PC-3 (cell line): ENCODE data around the gene FBXO2. TPM values are rescaled to one million over a fixed set of nuclear protein-coding genes. Genes with fewer than 3 reads are reported as not detected.

ENCODE experiments used
- ATAC-seq: fragments of 200-7000 bp; cut with Tn5 transposase; 2 replicates; pipeline ENCODE4 v1.9.1; 2020; ENCODE audit warnings: mild to moderate bottlenecking, moderate library complexity
- BruUV-seq: library from RNA; stranded (reverse); fragments of 400-500 nt; replicated peaks from 2 replicates; lab custom pipeline; 2021; lab: Mats Ljungman, UMichigan
- CTCF ChIA-PET: fragments of 300-600 bp; sonication (Branson Sonifier 250); formaldehyde crosslinking; loops from one replicate; lab custom pipeline; 2022; ENCODE audit warnings: antibody characterized with exemption; lab: Charles Lee
- POLR2A ChIA-PET: fragments of 300-600 bp; sonication (Branson Sonifier 250); formaldehyde crosslinking; loops from one replicate; lab custom pipeline; 2022; ENCODE audit warnings: antibody characterized with exemption; ENCODE audit not compliant: unreplicated experiment; lab: Charles Lee
- DNase-seq: peaks from one replicate; pipeline ENCODE4 v3.0.0-alpha.2; 2015
- H2AFZ ChIP-seq: fragments of 300-600 bp; sonication (generic); 2 replicates; pipeline ENCODE4 v1.6.0; 2016; ENCODE audit warnings: antibody characterized with exemption, low read length
- H3F3A ChIP-seq: fragments of 300-600 bp; sonication (generic); one replicate; pipeline ENCODE4 v1.6.0; 2017; ENCODE audit warnings: antibody characterized with exemption, low read length, control low read depth, mild to moderate bottlenecking; ENCODE audit not compliant: unreplicated experiment
- H3K27ac ChIP-seq: fragments of 300-600 bp; sonication (generic); 2 replicates; pipeline ENCODE4 v1.5.1; 2016; ENCODE audit warnings: mild to moderate bottlenecking, low read length
- H3K27me3 ChIP-seq: fragments of 300-600 bp; sonication (generic); 2 replicates; pipeline ENCODE4 v1.6.1; 2016; ENCODE audit warnings: low read length, mixed read lengths
- H3K36me3 ChIP-seq: fragments of 300-600 bp; sonication (generic); 2 replicates; pipeline ENCODE4 v1.6.1; 2016; ENCODE audit warnings: low read depth, mixed run types, low read length, mixed read lengths
- H3K4me1 ChIP-seq: fragments of 300-600 bp; sonication (generic); 2 replicates; pipeline ENCODE4 v1.5.1; 2016; ENCODE audit warnings: low read length; ENCODE audit not compliant: insufficient read depth
- H3K4me2 ChIP-seq: fragments of 300-600 bp; sonication (generic); 2 replicates; pipeline ENCODE4 v1.6.0; 2016; ENCODE audit warnings: low read length
- H3K4me3 ChIP-seq: fragments of 300-600 bp; sonication (generic); 2 replicates; pipeline ENCODE4 v1.5.1; 2016; ENCODE audit warnings: mild to moderate bottlenecking, low read length, mixed read lengths
- H3K79me2 ChIP-seq: fragments of 300-600 bp; sonication (generic); 2 replicates; pipeline ENCODE4 v1.6.1; 2017; ENCODE audit warnings: low read length, mixed read lengths
- H3K9ac ChIP-seq: fragments of 300-600 bp; sonication (generic); 2 replicates; pipeline ENCODE4 v1.6.0; 2016; ENCODE audit warnings: mild to moderate bottlenecking, low read length
- H3K9me2 ChIP-seq: fragments of 300-600 bp; sonication (generic); replicated peaks from 2 replicates; pipeline ENCODE4 v1.6.1; 2016; ENCODE audit warnings: mixed run types, low read length, mixed read lengths
- H3K9me3 ChIP-seq: fragments of 300-600 bp; sonication (generic); 2 replicates; pipeline ENCODE4 v1.6.1; 2016; ENCODE audit warnings: low read length, mixed read lengths
- H4K20me1 ChIP-seq: fragments of 300-600 bp; sonication (generic); 2 replicates; pipeline ENCODE4 v1.6.1; 2016; ENCODE audit warnings: low read length, mixed read lengths
- CTCF ChIP-seq: fragments of 300-600 bp; sonication (generic); conservative IDR thresholded peaks from 2 replicates; pipeline ENCODE4 v1.5.1; 2017; ENCODE audit warnings: antibody characterized with exemption, low read depth, mild to moderate bottlenecking, low read length
- EZH2 ChIP-seq: fragments of 300-600 bp; sonication (generic); IDR thresholded peaks from one replicate; pipeline ENCODE4 v1.6.1; 2017; ENCODE audit warnings: antibody characterized with exemption, mild to moderate bottlenecking, low read length; ENCODE audit not compliant: unreplicated experiment
- EZH2phosphoT487 ChIP-seq: fragments of 300-600 bp; sonication (generic); IDR thresholded peaks from 2 replicates; pipeline ENCODE4 v1.6.1; 2018; ENCODE audit warnings: mild to moderate bottlenecking, antibody characterized with exemption, low read length, borderline replicate concordance
- intact Hi-C: fragments of 100-400 bp; cut with micrococcal nuclease; formaldehyde crosslinking; loops from 2 replicates; pipeline ENCODE4 v1.9.0; 2023
- total RNA-seq: library from RNA; depleted of rRNA; stranded (reverse); fragments of >200 nt; gene quantifications from 2 replicates; pipeline ENCODE4 v1.2.3, GENCODE V29; 2014

The FBXO2 gene
- total RNA-seq, 1 experiment from 2014 or later, result 15.3 TPM

- Histone ChIP-seq H3K4me3 (peak overlapping the region; percentile 92), H3K27ac (no peak overlapping the region), H3K36me3 (no peaks in the 10 kb centered on the region; the same call in 1 of the 2 replicates), H3K27me3 (no peaks in the 10 kb centered on the region), H3K9me2 (no peaks in the 10 kb centered on the region), H3K4me2 (peak overlapping the region; percentile 91), H3K4me1 (peaks cover 4% of the 10 kb centered on the region; the same call in 1 of the 2 replicates), H2AFZ (peak overlapping the region; percentile 95), H3K9ac (peak overlapping the region; percentile 76), H3K9me3 (no peaks in the 10 kb centered on the region), H3K79me2 (no peaks in the 10 kb centered on the region), H3F3A (no peaks in the 10 kb centered on the region), H4K20me1 (no peaks in the 10 kb centered on the region)
- intact Hi-C loops, result no loop called here
- ATAC-seq (peak; percentile 37), DNase-seq (peak; percentile 6)
- ChIA-PET POLR2A (no interaction called here), CTCF (no interaction called here)
- BruUV-seq, result TSS peak; percentile 43
- no peak for TF ChIP-seq CTCF
These were observed 26.2 kb upstream of the FBXO2 start for GRCh38 chr1:11680270-11681070.

- no peaks in the 10 kb centered on the region for H3K9me3 ChIP-seq
- TF ChIP-seq EZH2phosphoT487 (no peak), EZH2 (no peak), CTCF (no peak)
- peaks cover 4% of the 10 kb centered on the region; the same call in 1 of the 2 replicates for H3K4me1 ChIP-seq
- BruUV-seq, result no TSS peak
- H3K36me3 ChIP-seq, result peaks cover 2% of the 10 kb centered on the region; the same call in 1 of the 2 replicates
- ATAC-seq (no peak), DNase-seq (no peak)
- H3K79me2 ChIP-seq, result no peaks in the 10 kb centered on the region
- no peaks in the 10 kb centered on the region for H4K20me1 ChIP-seq
- POLR2A ChIA-PET, result no interaction called here
- CTCF ChIA-PET, result no interaction called here
- H2AFZ ChIP-seq, result no peak overlapping the region
- no peaks in the 10 kb centered on the region for H3K27me3 ChIP-seq
- H3F3A ChIP-seq, result no peaks in the 10 kb centered on the region
- H3K9ac ChIP-seq, result no peak overlapping the region
- H3K4me2 ChIP-seq, result no peak overlapping the region
- no peak overlapping the region for H3K27ac ChIP-seq
- no peaks in the 10 kb centered on the region for H3K9me2 ChIP-seq
- no peak overlapping the region for H3K4me3 ChIP-seq
- intact Hi-C loops, result no loop called here
These were observed 24.2 kb upstream of the FBXO2 start for GRCh38 chr1:11678442-11678841.

GRCh38 chr1:11676386-11677103 lies 22.3 kb upstream of the FBXO2 start:
- peaks cover 2% of the 10 kb centered on the region; the same call in 1 of the 2 replicates for H3K36me3 ChIP-seq
- ChIA-PET CTCF (no interaction called here), POLR2A (no interaction called here)
- H3K9me2 ChIP-seq, result no peaks in the 10 kb centered on the region
- no peaks in the 10 kb centered on the region for H3K27me3 ChIP-seq
- BruUV-seq, result no TSS peak
- DNase-seq, result no peak
- ATAC-seq, result no peak
- no peaks in the 10 kb centered on the region for H3K9me3 ChIP-seq
- H2AFZ ChIP-seq, result no peak overlapping the region
- intact Hi-C loops, result no loop called here
- H3K79me2 ChIP-seq, result no peaks in the 10 kb centered on the region
- no peaks in the 10 kb centered on the region for H3F3A ChIP-seq
- H3K9ac ChIP-seq, result no peak overlapping the region
- H3K4me1 ChIP-seq, result peaks cover 2% of the 10 kb centered on the region; the same call in 1 of the 2 replicates
- no peak overlapping the region for H3K4me3 ChIP-seq
- no peak overlapping the region for H3K27ac ChIP-seq
- no peak overlapping the region for H3K4me2 ChIP-seq
- H4K20me1 ChIP-seq, result no peaks in the 10 kb centered on the region
- no peak for TF ChIP-seq EZH2phosphoT487
- no peak for TF ChIP-seq EZH2
- peak; percentile 35; the same call in 1 of the 2 replicates for TF ChIP-seq CTCF
